ENCODE results near the gene SAMHD1. TPM values are rescaled to one million over a fixed set of nuclear protein-coding genes. Genes with fewer than 3 reads are reported as not detected.
A peak's percentile ranks its signal among the peaks of the same experiment; 100 is the strongest.
"Not testable (repeated sequence)": the region's sequence is repeated elsewhere in the genome, so short reads cannot be mapped to it uniquely, and the experiment has no call there.

The SAMHD1 gene
- total RNA-seq, 4 donors from 2014 or later = 373 to 639 (median 471) TPM

GRCh38 chr20:36969051-36969450 lies 17.5 kb upstream of the SAMHD1 start:
- intact Hi-C loops (cut with DNase I) = no loop called here
- H3K27me3 ChIP-seq = no peaks in the 10 kb centered on the region
- DNase-seq (ENCODE audit: extremely low spot score) = no peak
- no peak for TF ChIP-seq EP300 (IDR thresholded peaks at IDR 0.05)
- TF ChIP-seq POLR2AphosphoS5 (IDR thresholded peaks at IDR 0.05) = no peak
- TF ChIP-seq POLR2A (IDR thresholded peaks at IDR 0.05; ENCODE audit: low read depth) = no peak
- TF ChIP-seq CTCF (IDR thresholded peaks at IDR 0.05) = no peak
- 92% methylated on average over 4 of the region's 4 CpGs for WGBS
- H3K36me3 ChIP-seq = no peaks in the 10 kb centered on the region
- H3K4me3 ChIP-seq = no peak overlapping the region
- H3K4me1 ChIP-seq = peaks cover 0 to 6% (median 0%) of the 10 kb centered on the region in 4 donors
- H3K27ac ChIP-seq (replicated peaks in 1 of 4) = peak overlapping the region in 2 of 4 donors; percentile 20 to 28
- no peaks in the 10 kb centered on the region for H3K9me3 ChIP-seq

- WGBS = 91% methylated on average over 5 of the region's 5 CpGs
- Histone ChIP-seq H3K27ac (replicated peaks in 1 of 4) (no peak overlapping the region), H3K27me3 (no peaks in the 10 kb centered on the region), H3K36me3 (no peaks in the 10 kb centered on the region), H3K4me1 (peaks cover 0 to 6% (median 0%) of the 10 kb centered on the region in 4 donors), H3K9me3 (no peaks in the 10 kb centered on the region), H3K4me3 (no peak overlapping the region)
- intact Hi-C loops (cut with DNase I) = no loop called here
- no peak for DNase-seq (ENCODE audit: extremely low spot score)
- TF ChIP-seq POLR2A (IDR thresholded peaks at IDR 0.05; ENCODE audit: low read depth) (no peak), POLR2AphosphoS5 (IDR thresholded peaks at IDR 0.05) (no peak), EP300 (IDR thresholded peaks at IDR 0.05) (no peak), CTCF (IDR thresholded peaks at IDR 0.05) (no peak)
Measured at GRCh38 chr20:36967636-36968035, 16.1 kb upstream of the SAMHD1 start.

- H3K27ac ChIP-seq (replicated peaks in 1 of 4); H3K4me3 ChIP-seq; H3K27me3 ChIP-seq; H3K9me3 ChIP-seq; intact Hi-C loops (cut with DNase I); DNase-seq (ENCODE audit: extremely low spot score); H3K4me1 ChIP-seq; H3K36me3 ChIP-seq: not testable (repeated sequence)
- 90% methylated on average over 3 of the region's 3 CpGs for WGBS
Measured at GRCh38 chr20:36966965-36967364, 15.5 kb upstream of the SAMHD1 start.

GRCh38 chr20:36962354-36962941 lies 10.9 kb upstream of the SAMHD1 start:
- H3K27ac ChIP-seq (replicated peaks in 1 of 4); H3K4me3 ChIP-seq; H3K9me3 ChIP-seq; H3K36me3 ChIP-seq; H3K27me3 ChIP-seq; intact Hi-C loops (cut with DNase I); DNase-seq (ENCODE audit: extremely low spot score): not testable (repeated sequence)
- H3K4me1 ChIP-seq = peaks cover 0 to 12% (median 5%) of the 10 kb centered on the region in 4 donors
- 91% methylated on average over 9 of the region's 9 CpGs for WGBS

GRCh38 chr20:36959242-36959641 lies 7.7 kb upstream of the SAMHD1 start:
- Histone ChIP-seq H3K4me3 (no peak overlapping the region), H3K9me3 (no peaks in the 10 kb centered on the region), H3K4me1 (peaks cover 0 to 27% (median 16%) of the 10 kb centered on the region in 4 donors), H3K27me3 (no peaks in the 10 kb centered on the region), H3K27ac (replicated peaks in 1 of 4) (peak overlapping the region in 2 of 4 donors; percentile 61 to 69), H3K36me3 (no peaks in the 10 kb centered on the region)
- TF ChIP-seq POLR2A (IDR thresholded peaks at IDR 0.05; ENCODE audit: low read depth) (no peak), EP300 (IDR thresholded peaks at IDR 0.05) (no peak), CTCF (IDR thresholded peaks at IDR 0.05) (no peak), POLR2AphosphoS5 (IDR thresholded peaks at IDR 0.05) (no peak)
- WGBS = 55% methylated on average over 4 of the region's 4 CpGs
- intact Hi-C loops (cut with DNase I) = no loop called here
- DNase-seq (ENCODE audit: extremely low spot score) = no peak

Data from esophagus muscularis mucosa (tissue), 4 donors.